Colonic mucosa (tissue), 4 donors: ENCODE measurements around the gene FOLR1. TPM values are rescaled to one million over a fixed set of nuclear protein-coding genes. Genes with fewer than 3 reads are reported as not detected.

Experiments used
- DNase-seq: peaks from one replicate; pipeline ENCODE4 v3.0.0-alpha.2; 2020
- H3K27ac ChIP-seq: fragments of 200-600 bp; one replicate; pipeline ENCODE4 v1.8.0; 2021
- H3K27me3 ChIP-seq: fragments of 200-600 bp; one replicate; pipeline ENCODE4 v1.8.0; 2021
- H3K36me3 ChIP-seq: fragments of 200-600 bp; one replicate; pipeline ENCODE4 v1.8.0; 2021
- H3K4me1 ChIP-seq: fragments of 200-600 bp; one replicate; pipeline ENCODE4 v1.8.0; 2021; ENCODE audit warnings: mild to moderate bottlenecking
- H3K4me3 ChIP-seq: fragments of 200-600 bp; one replicate; pipeline ENCODE4 v1.8.0; 2021
- H3K9ac ChIP-seq, 2 donors: one replicate each; pipeline ENCODE4 v1.7.0; 2013; ENCODE audit warnings: control low read depth in 2 of 2, low read depth in 2 of 2, low read length in 2 of 2
- H3K9me3 ChIP-seq: fragments of 200-600 bp; one replicate; pipeline ENCODE4 v1.8.0; 2021
- CTCF ChIP-seq: fragments of 200-600 bp; IDR thresholded peaks from one replicate; pipeline ENCODE4 v1.8.0; 2022; ENCODE audit warnings: antibody characterized with exemption, mild to moderate bottlenecking
- intact Hi-C: fragments of 100-400 bp; cut with DNase I; formaldehyde crosslinking; loops from one replicate; pipeline ENCODE4 v1.14.1; 2022
- total RNA-seq, 2 donors: library from RNA; stranded (reverse); fragmentation: NEBNext Ultra II Directional in 1 of 2; extraction: Animal tissue kit (Norgen Biotek cat#: 25700) in 1 of 2; gene quantifications; one replicate each; pipeline ENCODE4 v1.2.1, GENCODE V29; 2021
- donor health status: healthy.
- donor health status: DM: no; HTN: no; CAD: no.
- donor health status: DM: no; HTN: no; CAD: no.

Gene FOLR1
- total RNA-seq, 2 donors from 2014 or later, result 0.59 TPM; not detected in 1

GRCh38 chr11:72232260-72233055 lies 40.5 kb downstream of the FOLR1 start:
- intact Hi-C loops, result no loop called here
- H3K9me3 ChIP-seq, result no peaks in the 10 kb centered on the region
- H3K9ac ChIP-seq, result no peak overlapping the region
- no peak overlapping the region for H3K4me3 ChIP-seq
- no peak for DNase-seq
- H3K36me3 ChIP-seq, result peaks cover 51% of the 10 kb centered on the region
- no peaks in the 10 kb centered on the region for H3K4me1 ChIP-seq
- no peak overlapping the region for H3K27ac ChIP-seq
- no peak for TF ChIP-seq CTCF
- H3K27me3 ChIP-seq, result no peaks in the 10 kb centered on the region

- Histone ChIP-seq H3K4me3 (no peak overlapping the region), H3K9me3 (no peaks in the 10 kb centered on the region), H3K27ac (no peak overlapping the region), H3K27me3 (no peaks in the 10 kb centered on the region), H3K36me3 (peaks cover 51% of the 10 kb centered on the region), H3K9ac (no peak overlapping the region), H3K4me1 (no peaks in the 10 kb centered on the region)
- DNase-seq, result no peak
- intact Hi-C loops, result no loop called here
- TF ChIP-seq CTCF, result no peak
Measured at GRCh38 chr11:72233056-72233772, 41.3 kb downstream of the FOLR1 start.

GRCh38 chr11:72233773-72234513 lies 42.0 kb downstream of the FOLR1 start:
- no peak for TF ChIP-seq CTCF
- no peak overlapping the region for H3K27ac ChIP-seq
- H3K36me3 ChIP-seq, result peaks cover 48% of the 10 kb centered on the region
- no peaks in the 10 kb centered on the region for H3K9me3 ChIP-seq
- intact Hi-C loops, result no loop called here
- no peak overlapping the region for H3K4me3 ChIP-seq
- no peaks in the 10 kb centered on the region for H3K27me3 ChIP-seq
- H3K9ac ChIP-seq, result no peak overlapping the region
- no peaks in the 10 kb centered on the region for H3K4me1 ChIP-seq
- no peak for DNase-seq

GRCh38 chr11:72234514-72234830 lies 42.5 kb downstream of the FOLR1 start:
- TF ChIP-seq CTCF, result no peak
- Histone ChIP-seq H3K36me3 (peaks cover 45% of the 10 kb centered on the region), H3K9me3 (no peaks in the 10 kb centered on the region), H3K4me3 (no peak overlapping the region), H3K27me3 (no peaks in the 10 kb centered on the region), H3K27ac (no peak overlapping the region), H3K9ac (no peak overlapping the region), H3K4me1 (peaks cover 5% of the 10 kb centered on the region)
- DNase-seq, result no peak
- intact Hi-C loops, result no loop called here

GRCh38 chr11:72234920-72235319 lies 43.0 kb downstream of the FOLR1 start:
- Histone ChIP-seq H3K9me3 (no peaks in the 10 kb centered on the region), H3K4me1 (peaks cover 6% of the 10 kb centered on the region), H3K4me3 (no peak overlapping the region), H3K27ac (no peak overlapping the region), H3K27me3 (peaks cover under 1% of the 10 kb centered on the region), H3K9ac (no peak overlapping the region), H3K36me3 (peaks cover 45% of the 10 kb centered on the region)
- TF ChIP-seq CTCF, result no peak
- intact Hi-C loops, result no loop called here
- DNase-seq, result no peak
